HG02981 (cell line): ENCODE measurements around the gene EEF2K.
"Not testable (repeated sequence)": the region's sequence is repeated elsewhere in the genome, so short reads cannot be mapped to it uniquely, and the experiment has no call there.

Experiments
- ATAC-seq: cut with Tn5 transposase; IDR thresholded peaks from one replicate; pipeline ENCODE4 v1.9.1; 2021; ENCODE audit warnings: mild to moderate bottlenecking, moderate library complexity; ENCODE audit not compliant: unreplicated experiment

EEF2K gene

DNA sequence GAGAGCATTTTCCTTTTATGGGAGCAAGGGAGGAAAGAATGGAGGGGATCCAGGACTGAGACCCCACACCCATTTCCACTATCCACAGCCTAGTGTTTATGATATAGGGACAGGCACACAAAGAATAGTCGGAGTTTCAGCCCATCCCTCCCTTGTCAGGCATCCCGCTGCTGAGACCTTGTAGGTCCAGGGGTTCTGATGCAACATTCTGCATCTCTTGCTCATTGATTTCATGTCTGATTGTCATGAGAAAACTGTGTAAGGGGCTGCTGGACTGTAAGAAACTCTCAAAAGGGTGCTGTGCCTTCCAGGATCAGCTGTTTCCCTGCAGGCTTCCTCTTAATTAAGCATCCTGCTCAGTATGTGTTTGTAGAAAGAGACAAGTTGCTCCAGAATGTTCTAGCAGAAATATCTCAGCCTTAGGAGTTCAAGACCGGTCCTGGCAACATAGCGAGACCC lies 85.8 kb downstream of the EEF2K start:
- no peak for ATAC-seq

DNA sequence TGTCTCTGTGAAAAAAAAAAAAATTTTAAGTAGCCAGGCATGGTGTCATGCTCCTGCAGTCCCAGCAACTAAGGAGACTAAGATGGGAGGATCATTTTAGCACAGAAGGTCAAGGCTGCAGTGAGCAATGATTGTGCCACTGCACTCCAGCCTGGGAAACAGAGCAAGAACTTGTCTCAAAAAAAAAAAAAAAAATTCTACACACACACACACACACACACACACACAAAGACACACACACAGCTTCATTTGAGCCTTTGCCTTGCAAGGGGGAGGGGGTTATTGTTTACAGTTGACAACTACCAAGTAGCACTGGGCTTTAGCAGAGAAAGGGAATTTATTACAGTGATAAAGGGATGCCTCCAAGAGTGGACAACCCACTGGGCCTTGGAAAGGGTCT lies 86.2 kb downstream of the EEF2K start:
- no peak for ATAC-seq

DNA sequence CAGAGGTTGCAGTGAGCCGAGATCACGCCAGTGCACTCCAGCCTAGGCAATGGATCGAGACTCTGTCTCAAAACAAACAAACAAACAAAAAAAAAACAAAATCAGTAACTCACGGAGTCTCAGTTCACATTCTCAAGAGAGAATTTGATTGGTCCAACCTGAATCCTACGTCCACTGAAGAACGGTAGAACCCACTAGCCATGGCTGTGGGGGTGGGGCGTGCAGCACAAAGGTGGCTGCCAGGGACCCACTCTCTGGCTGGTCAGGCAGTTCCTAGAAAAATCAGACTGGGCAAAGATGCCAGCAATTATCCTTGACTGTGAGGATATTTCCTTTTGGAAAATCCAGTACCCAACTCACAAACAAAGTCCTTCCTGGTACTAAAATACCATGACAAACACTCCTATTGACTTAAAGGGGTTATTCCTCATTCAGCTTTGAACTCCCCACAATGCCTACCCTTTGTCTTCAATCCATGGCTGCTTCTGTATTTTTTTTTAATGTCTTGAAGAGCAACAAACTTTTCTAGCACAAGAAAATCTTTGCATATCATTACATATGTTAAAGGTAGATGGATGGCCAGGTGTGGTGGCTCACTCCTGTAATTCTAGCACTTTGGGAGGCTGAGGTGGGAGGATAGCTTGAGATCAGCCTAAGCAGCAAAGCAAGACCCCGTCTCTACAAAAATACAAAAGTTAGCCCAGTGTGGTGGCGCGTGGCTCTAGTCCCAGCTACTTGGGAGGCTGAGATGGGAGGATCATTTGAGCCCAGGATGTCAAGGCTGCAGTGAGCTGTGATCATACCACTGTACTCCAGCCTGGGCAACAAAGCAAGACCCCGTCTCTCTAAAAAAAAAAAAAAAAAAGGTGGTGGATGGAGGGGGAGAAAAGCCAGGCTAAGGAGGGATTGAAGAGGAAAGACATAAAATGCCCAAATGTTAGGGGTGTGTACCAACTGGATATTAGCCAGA lies 87.3 kb downstream of the EEF2K start:
- ATAC-seq: no peak

DNA sequence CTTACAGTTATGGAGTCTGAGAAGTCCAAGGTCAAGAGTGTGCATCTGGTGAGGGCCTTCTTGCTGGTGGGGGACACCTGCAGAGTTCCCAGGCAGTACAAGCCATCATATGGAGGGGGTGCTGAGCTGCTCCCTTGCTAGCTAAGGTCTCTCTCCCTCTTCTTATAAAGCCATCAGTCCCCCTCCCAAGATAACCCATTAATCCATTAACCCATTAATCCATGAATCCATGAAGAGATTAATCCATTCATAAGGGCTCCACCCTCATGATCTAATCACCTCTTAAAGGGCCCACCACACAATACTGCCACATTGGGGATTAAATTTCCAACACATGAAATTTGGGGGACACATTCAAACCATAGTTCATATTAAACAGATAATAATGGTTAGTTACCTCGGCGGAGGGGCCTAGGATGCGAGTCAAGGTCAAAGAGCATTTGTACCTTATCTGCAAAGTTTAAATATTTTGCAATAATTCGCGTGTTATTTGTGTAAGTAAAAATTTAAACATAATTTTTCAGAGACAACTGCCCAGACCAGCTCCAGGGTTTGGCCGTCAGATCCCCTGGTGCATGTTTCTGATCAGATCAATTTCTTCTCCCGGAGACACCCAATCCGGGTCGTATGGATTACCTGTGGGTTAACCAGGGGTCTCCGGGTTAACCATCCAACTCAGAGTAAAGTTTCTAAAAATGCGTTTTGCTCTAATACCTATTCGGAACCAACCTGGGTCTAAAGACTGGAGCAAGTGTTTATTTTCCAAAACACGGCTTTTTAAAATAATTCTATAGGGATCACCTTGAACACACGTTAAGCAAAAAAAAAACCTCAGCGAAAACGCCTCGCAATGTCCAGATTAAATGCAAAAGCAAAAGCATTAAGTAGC lies 90.4 kb downstream of the EEF2K start:
- ATAC-seq: no peak

DNA sequence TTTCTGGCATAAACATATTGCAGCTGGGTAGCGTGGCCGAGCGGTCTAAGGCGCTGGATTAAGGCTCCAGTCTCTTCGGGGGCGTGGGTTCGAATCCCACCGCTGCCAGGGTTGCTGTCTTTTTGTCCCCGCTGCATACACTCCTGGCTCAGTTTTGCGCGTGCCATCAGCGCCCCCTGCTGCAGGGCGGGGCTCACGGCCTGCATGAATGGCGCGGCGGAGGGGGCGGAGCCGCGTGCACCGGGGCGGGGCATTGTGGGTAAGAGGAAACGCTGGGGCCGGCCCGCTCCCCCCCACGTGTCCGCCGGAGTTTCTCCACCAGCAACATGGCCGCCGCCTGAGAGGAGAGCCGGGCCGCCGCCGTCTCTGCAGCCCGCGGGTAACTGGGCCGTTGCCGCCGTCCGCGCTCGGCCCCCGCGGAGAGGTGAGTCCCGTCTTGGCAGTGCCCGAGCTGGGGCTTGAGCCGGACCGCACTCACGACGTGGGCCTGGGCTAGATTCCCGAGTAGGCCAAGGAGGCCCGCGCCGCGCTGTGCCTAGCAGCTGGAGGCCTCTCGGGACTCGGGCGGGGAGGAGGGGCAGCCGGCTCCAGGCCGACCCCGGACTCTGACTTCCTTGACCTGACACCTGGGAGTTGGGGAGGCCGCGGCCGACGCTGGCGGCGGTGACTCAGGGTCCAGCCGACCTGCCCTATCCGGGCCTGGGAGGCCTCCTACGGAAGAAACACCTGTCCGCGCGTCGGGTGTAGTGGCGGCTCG lies 91.2 kb downstream of the EEF2K start, which contains the start of gene POLR3E:
Gene POLR3E, plus strand, starts transcription at position 296 of the 757 bp plus-strand sequence. CDS start 5,560 bp downstream, outside the sequence.
- ATAC-seq: peak; percentile 85

DNA sequence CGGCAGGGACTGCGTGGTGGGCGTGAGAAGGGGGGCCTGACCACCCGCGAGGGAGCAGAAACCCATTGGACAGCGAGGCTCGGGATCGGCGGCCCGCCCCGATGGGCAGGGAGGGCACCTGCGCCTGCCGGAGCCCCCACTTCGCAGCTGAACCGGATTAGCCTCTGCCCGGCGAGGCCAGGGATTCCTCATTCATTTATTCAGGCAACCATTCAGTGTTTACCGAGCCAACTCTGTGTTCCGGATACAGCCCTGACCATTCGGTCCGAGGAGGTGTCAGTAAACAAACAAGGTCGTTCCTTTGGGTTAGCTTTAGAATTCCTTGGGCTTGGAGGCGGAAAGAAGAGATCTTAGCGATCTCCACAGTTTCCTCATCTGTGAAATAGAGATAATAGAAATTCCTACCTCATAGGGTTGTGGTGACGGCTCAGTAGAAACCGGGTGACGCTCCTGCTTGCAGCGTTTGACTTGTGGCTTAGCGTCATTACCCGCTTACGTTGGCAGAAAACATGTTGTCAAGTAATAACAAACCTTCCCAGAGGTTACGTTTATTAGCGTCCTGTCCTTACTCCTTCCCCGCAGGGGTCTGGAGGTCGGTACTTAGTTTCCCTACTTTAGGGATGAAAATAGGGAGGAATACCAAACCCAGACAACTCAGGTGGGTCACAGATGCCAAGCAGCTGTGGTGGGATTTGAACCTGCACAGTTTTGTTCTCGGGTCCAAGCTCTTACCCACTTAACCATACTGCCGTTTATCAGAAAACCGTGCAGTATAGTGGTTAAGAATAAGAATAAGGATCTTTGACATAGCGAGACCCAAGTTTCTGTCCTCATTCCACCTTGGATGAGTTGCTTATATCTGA lies 92.0 kb downstream of the EEF2K start:
- peak; percentile 31 for ATAC-seq

DNA sequence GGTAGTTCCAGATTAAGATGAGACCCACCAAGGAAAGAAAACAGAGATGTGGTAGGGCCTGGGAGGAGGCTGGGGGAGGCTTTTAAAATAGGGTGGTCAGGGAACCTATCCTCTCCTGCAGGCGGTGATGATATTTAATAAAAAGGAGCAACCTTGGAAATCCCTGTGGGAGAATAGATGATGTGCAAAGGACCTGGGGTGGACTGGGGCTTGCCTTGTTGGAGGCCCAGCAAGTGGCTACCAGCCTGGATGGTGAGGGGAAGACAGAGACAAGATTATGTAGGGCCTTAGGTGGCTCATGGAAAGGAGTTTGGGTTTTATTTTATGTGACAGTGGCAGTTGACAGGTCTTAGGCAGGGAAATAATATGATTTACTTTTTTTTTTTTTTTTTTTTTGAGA lies 93.0 kb downstream of the EEF2K start:
- no peak for ATAC-seq

DNA sequence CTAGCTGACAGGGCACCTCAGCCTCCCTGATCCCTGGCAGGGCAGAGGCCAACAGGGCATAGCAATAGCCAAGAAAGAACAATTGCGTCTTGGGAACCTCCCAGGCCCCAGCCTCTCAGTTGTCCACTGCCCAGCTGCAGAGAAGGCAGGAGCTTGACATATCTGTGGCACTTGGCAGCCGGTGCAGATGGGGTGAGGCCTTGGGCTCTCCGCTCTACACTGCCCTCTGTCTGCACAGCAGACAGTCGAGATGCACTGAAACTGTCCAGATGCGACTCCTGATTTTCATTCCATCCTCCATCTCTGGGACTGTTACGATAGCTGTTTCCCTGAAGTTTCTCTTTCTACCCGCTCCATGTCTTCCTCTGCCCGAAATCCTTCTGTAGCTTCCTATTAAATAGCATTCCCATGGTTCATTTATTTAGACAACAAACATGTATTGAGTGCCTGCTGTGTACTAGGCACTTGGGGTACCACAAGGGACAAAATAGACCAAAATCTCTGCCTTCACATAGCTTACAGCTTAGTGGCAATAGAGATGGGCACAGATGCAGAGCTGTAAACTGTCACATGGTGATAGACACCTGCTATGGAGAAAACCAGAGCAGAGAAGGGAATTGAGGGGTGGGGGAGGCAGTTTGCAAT lies 94.5 kb downstream of the EEF2K start:
- no peak for ATAC-seq

DNA sequence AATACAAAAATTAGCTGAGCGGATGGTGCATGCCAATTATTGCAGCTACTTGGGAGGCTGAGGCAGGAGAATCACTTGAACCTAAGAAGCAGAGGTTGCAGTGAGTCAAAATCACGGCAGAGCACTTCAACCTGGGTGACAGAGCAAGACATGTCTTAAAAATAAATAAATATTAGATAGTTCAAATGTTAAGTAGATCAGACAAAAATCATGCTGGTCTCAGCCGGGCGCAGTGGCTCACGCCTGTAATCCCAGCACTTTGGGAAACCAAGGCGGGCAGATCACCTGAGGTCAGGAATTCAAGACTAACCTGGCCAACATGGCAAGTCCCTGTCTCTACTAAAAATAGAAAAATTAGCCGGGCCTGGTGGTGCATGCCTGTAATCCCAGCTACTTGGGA lies 95.3 kb downstream of the EEF2K start:
- ATAC-seq: not testable (repeated sequence)

DNA sequence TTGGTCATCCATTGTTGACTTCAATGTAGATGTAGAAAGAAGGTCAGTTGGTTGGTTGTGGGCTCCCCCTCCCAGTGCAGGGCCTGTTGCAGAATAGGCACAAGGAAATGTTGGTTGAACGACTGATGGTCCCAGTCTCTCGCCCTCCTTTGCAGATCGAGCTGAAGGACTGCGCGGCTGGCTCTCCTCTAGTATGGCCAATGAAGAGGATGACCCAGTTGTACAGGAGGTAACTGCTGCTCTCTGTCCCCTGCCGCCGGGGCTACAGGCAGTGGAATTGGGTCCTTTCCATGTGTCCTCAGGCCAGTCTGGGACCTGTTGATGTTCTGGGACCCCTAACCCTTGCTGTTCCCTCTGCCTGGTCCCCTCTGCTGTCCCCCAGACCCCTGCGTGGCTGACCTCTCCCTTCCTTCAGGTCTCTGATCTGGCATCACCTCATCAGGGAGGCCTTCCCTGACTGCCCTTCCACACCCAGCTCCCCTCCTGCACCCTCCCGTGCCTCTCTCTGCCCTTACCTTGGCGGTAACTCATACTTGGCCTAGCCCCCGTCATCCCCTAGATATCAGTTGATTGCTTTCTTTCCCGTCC lies 96.8 kb downstream of the EEF2K start:
- ATAC-seq: no peak

DNA sequence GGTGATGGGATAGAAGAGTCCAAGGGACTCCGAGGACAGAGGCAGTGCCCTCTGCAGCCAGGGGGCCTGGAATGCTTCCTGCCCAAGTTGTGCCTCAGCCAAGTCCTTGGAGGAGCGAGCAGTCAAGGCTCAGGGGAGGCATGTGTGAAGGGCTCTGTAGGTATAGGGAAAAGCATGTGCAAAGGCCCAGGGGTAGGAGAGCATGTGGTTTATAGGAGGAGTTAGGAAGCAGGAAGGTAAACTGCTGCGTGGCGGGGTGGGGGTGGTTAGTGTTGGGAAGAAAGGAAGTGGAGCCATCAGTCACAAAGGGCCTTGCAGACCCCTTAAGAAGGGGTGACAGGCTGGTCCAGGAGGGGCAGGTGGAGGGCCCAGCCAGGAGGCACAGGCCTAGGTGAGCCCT lies 98.3 kb downstream of the EEF2K start:
- no peak for ATAC-seq

DNA sequence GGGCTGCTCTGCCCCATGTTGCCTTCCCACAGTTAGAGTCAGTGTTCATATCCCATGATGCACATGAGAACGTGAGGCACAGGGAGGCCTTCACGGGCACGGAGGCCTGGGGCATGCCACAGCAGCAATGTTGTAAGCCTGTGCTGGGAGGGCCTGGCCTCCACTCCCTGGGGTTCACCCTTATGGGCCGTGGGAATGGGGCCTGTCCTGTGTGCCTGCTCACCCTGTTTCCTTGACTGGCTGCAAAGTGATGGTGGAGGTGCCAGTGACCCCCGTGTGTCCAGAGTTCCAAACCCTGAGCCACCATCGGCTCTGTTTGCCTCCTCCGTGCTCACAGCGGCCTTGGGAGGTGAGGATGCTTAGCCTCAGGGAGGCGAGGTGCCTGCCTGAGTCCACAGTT lies 100.7 kb downstream of the EEF2K start:
- ATAC-seq: no peak

DNA sequence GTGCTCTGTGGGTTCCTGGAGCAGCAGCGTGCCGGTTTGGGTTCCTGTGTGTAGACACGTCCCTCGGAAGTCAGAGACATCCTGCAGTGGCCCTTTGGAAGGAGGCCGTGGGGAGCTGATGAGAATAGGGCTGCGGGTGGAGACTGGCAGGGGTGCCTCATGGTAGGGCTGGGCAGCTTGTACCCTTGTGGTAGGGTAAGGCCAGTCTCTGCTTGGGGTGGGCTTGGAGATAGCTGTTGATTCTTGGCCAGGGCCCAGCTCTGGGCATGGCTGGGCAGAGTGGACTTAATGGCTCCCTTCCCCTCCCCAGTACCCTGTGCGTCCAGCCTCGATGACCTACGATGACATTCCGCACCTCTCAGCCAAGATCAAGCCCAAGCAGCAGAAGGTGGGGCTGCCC lies 101.8 kb downstream of the EEF2K start:
- no peak for ATAC-seq

DNA sequence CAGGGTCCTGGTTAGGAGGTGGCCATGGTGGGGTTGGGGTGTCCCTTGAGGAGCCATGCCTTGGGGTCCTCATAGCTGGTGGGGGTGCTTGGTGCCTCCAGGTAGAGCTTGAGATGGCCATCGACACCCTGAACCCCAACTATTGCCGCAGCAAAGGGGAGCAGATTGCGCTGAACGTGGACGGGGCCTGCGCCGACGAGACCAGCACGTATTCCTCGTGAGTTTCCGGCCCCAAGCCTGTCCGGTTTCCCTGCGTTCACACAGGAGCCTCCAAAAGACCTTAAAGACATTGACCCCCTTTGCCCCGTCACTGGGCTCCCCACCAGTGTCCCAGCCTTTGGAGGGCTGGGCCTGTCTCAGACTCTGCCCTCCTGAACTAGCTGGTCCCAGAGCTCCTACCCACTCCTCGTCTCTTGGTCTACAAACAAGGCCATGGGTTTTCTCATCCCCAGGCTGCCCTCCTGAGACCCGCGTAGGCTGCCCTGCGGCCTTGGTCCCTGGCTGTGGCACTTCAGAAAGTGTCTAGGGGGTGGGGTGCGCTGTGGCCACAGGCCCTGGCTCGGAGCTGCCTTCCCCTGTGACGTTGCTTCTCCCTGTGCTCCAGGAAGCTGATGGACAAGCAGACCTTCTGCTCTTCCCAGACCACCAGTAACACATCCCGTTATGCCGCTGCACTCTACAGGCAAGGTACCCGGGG lies 102.9 kb downstream of the EEF2K start:
- no peak for ATAC-seq

DNA sequence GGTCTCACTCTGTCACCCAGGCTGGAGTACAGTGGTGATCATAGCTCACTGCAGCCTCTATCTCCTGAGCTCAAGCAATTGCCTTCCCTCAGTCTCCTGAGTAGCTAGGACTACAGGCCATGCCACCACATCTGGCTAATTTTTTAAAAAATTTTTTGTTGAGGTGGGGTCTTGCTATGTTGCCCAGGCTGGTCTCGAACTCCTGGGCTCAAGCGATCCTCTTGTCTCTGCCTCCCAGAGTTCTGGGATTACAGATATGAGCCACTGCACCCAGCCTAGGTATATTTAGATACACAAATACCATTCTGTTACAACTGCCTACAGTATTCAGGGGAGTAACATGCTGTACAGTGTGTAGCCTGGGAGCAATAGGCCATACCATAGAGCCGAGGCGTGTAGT lies 105.4 kb downstream of the EEF2K start:
- ATAC-seq: no peak

DNA sequence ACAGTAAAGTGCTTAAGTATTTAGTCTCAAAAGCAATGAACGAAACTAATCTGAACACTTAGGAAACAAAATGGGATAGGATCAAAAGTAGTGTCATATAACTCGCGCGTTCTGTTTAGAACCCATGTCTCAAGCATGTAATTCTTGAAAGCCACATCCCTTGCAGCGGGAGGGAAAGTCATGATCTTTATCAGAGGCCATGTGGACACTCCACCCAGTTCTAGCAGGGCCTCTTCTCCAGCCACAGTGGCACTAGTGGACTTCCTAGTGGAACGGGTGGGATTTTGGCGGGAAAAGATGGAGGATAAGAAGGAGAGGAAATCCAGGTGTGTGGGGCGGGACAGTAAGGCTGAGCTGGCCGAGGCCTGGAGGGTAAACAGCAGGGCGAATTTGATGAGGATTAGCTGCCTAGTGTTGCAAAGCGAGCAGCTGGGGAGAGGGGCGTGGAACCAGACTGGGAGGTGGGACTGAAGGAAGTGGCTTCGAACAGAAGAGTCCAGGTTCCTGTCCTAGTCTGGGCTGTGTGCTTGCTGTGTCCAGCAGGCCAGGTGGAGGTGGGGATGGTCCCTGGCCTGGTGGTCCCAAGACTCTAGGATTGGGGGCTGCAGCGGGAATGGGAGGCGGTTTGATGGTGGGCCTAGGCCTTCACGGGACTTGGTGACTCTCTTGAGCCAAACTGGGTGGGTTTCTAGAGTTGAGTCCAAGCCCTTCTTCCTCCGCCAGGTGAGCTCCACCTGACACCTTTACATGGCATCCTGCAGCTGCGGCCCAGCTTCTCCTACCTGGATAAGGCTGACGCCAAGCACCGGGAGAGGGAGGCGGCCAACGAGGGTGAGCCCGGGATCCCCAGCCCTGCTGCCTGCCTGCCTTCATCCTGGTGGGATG lies 107.1 kb downstream of the EEF2K start:
- no peak for ATAC-seq

DNA sequence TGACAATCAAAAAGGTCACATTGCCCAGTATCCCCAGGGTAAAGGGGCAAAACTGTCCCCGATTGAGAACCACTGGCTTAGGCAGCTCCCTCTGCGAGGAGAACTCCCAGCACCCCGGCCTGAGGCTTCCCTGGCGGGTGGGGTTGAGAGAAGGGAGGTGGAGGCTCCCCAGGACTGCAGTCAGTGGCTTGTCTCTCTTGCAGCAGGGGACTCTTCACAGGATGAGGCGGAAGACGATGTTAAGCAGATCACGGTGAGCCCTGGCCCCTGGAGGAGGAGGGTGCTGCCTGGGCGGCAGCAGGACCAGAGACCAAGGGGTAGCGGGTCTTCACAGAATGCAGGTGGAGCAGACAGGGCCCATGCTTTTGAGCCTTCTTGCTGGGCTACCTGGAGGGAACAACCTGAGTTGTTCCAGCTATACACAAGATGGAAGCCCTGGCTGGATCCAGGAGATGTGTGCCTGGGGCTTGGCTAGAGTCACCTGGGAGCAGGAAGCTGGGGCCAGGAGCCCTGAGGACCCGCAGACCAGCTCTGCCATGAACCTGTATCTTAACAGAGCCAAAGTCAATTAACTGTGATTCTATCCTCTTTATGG lies 107.9 kb downstream of the EEF2K start:
- no peak for ATAC-seq
